Measurements from ENCODE around the gene CDK6. TPM values are rescaled to one million over a fixed set of nuclear protein-coding genes. Genes with fewer than 3 reads are reported as not detected.
"Not testable (repeated sequence)": the region's sequence is repeated elsewhere in the genome, so short reads cannot be mapped to it uniquely, and the experiment has no call there.

CDK6 gene
- total RNA-seq, 2 donors from 2014 or later = 28.5 to 36.6 TPM

- Mint-ChIP-seq H3K36me3 (ENCODE audit: low read depth) (peaks cover 3% of the 10 kb centered on the region), H3K4me3 (no peak overlapping the region), H3K4me1 (peaks cover 9% of the 10 kb centered on the region), H3K27me3 (ENCODE audit: insufficient read depth) (no peaks in the 10 kb centered on the region), H3K9me3 (no peaks in the 10 kb centered on the region), H3K27ac (peak overlapping the region; percentile 1)
- 75 to 85% methylated on average over 2 to 3 of the region's 3 CpGs for WGBS, 2 experiments (ENCODE audit: insufficient coverage in 1 of 2, insufficient read length in 1 of 2)
- H3K27ac ChIP-seq (ENCODE audit: low read depth, low read length) = no peak overlapping the region
- peaks cover 5% of the 10 kb centered on the region for H3K36me3 ChIP-seq (ENCODE audit: control insufficient read depth, insufficient read depth, low read length)
- H3K27me3 ChIP-seq (ENCODE audit: control insufficient read depth, insufficient read depth, low read length, poor library complexity, severe bottlenecking) = no peaks in the 10 kb centered on the region
- H3K9ac ChIP-seq (ENCODE audit: extremely low read depth, low read length, poor library complexity, severe bottlenecking) = no peak overlapping the region
- H3K9me3 ChIP-seq (ENCODE audit: control insufficient read depth, low read length) = no peaks in the 10 kb centered on the region
- no peak overlapping the region for H3K4me3 ChIP-seq (ENCODE audit: low read length)
- no peak for DNase-seq
- H3K4me1 ChIP-seq (ENCODE audit: control insufficient read depth, insufficient read depth, low read length) = no peaks in the 10 kb centered on the region
- TF ChIP-seq CTCF (conservative IDR thresholded peaks at IDR 0.05) = no peak
These were observed 89.1 kb downstream of the CDK6 start for GRCh38 chr7:92747041-92747835.

- H3K4me1 ChIP-seq (ENCODE audit: control insufficient read depth, insufficient read depth, low read length) = no peaks in the 10 kb centered on the region
- peaks cover 13% of the 10 kb centered on the region for H3K4me1 Mint-ChIP-seq
- H3K9me3 Mint-ChIP-seq = no peaks in the 10 kb centered on the region
- H3K4me3 Mint-ChIP-seq = no peak overlapping the region
- H3K27me3 ChIP-seq (ENCODE audit: control insufficient read depth, insufficient read depth, low read length, poor library complexity, severe bottlenecking) = no peaks in the 10 kb centered on the region
- TF ChIP-seq CTCF (conservative IDR thresholded peaks at IDR 0.05) = no peak
- peaks cover 5% of the 10 kb centered on the region for H3K36me3 ChIP-seq (ENCODE audit: control insufficient read depth, insufficient read depth, low read length)
- peaks cover 3% of the 10 kb centered on the region for H3K36me3 Mint-ChIP-seq (ENCODE audit: low read depth)
- H3K27ac Mint-ChIP-seq = no peak overlapping the region
- H3K27me3 Mint-ChIP-seq (ENCODE audit: insufficient read depth) = no peaks in the 10 kb centered on the region
- H3K4me3 ChIP-seq (ENCODE audit: low read length) = no peak overlapping the region
- H3K27ac ChIP-seq (ENCODE audit: low read depth, low read length) = no peak overlapping the region
- WGBS, 2 experiments (ENCODE audit: insufficient coverage in 1 of 2, insufficient read length in 1 of 2) = 90 to 95% methylated on average over 3 of the region's 4 CpGs
- no peak for DNase-seq
- H3K9ac ChIP-seq (ENCODE audit: extremely low read depth, low read length, poor library complexity, severe bottlenecking) = no peak overlapping the region
- no peaks in the 10 kb centered on the region for H3K9me3 ChIP-seq (ENCODE audit: control insufficient read depth, low read length)
These were observed 91.1 kb downstream of the CDK6 start for GRCh38 chr7:92745241-92745640.

GRCh38 chr7:92744180-92744579 lies 92.2 kb downstream of the CDK6 start:
- not testable (repeated sequence) for H3K9me3 ChIP-seq (ENCODE audit: control insufficient read depth, low read length); H3K4me1 ChIP-seq (ENCODE audit: control insufficient read depth, insufficient read depth, low read length); H3K4me3 ChIP-seq (ENCODE audit: low read length); H3K36me3 Mint-ChIP-seq (ENCODE audit: low read depth); H3K27ac Mint-ChIP-seq; H3K4me3 Mint-ChIP-seq; H3K9ac ChIP-seq (ENCODE audit: extremely low read depth, low read length, poor library complexity, severe bottlenecking); H3K27me3 ChIP-seq (ENCODE audit: control insufficient read depth, insufficient read depth, low read length, poor library complexity, severe bottlenecking); H3K27ac ChIP-seq (ENCODE audit: low read depth, low read length); H3K27me3 Mint-ChIP-seq (ENCODE audit: insufficient read depth); H3K36me3 ChIP-seq (ENCODE audit: control insufficient read depth, insufficient read depth, low read length); DNase-seq; H3K9me3 Mint-ChIP-seq
- H3K4me1 Mint-ChIP-seq = peaks cover 13% of the 10 kb centered on the region
- WGBS, 2 experiments (ENCODE audit: insufficient coverage in 1 of 2, insufficient read length in 1 of 2) = 95 to 97% methylated on average over 4 of the region's 4 CpGs

- Mint-ChIP-seq H3K36me3 (ENCODE audit: low read depth) (peaks cover 3% of the 10 kb centered on the region), H3K27me3 (ENCODE audit: insufficient read depth) (no peaks in the 10 kb centered on the region), H3K27ac (no peak overlapping the region), H3K4me1 (peaks cover 9% of the 10 kb centered on the region), H3K4me3 (no peak overlapping the region), H3K9me3 (no peaks in the 10 kb centered on the region)
- H3K4me3 ChIP-seq (ENCODE audit: low read length) = no peak overlapping the region
- H3K27me3 ChIP-seq (ENCODE audit: control insufficient read depth, insufficient read depth, low read length, poor library complexity, severe bottlenecking) = no peaks in the 10 kb centered on the region
- TF ChIP-seq CTCF (conservative IDR thresholded peaks at IDR 0.05) = no peak
- no peaks in the 10 kb centered on the region for H3K4me1 ChIP-seq (ENCODE audit: control insufficient read depth, insufficient read depth, low read length)
- H3K9me3 ChIP-seq (ENCODE audit: control insufficient read depth, low read length) = no peaks in the 10 kb centered on the region
- H3K36me3 ChIP-seq (ENCODE audit: control insufficient read depth, insufficient read depth, low read length) = peaks cover 5% of the 10 kb centered on the region
- no peak overlapping the region for H3K27ac ChIP-seq (ENCODE audit: low read depth, low read length)
- no peak overlapping the region for H3K9ac ChIP-seq (ENCODE audit: extremely low read depth, low read length, poor library complexity, severe bottlenecking)
- no peak for DNase-seq
These were observed 94.2 kb downstream of the CDK6 start for GRCh38 chr7:92742186-92742585.
